Osteoblast (primary cell): ENCODE data around the gene MCM5. TPM values are rescaled to one million over a fixed set of nuclear protein-coding genes. Genes with fewer than 3 reads are reported as not detected.
A peak's percentile ranks its signal among the peaks of the same experiment; 100 is the strongest.

Experiments
- DNase-seq: peaks from one replicate; pipeline ENCODE4 v3.0.0; 2011; ENCODE audit warnings: low spot score, mixed read lengths; ENCODE audit not compliant: insufficient read length; ENCODE audit errors: missing footprints
- H2AFZ ChIP-seq: 2 replicates; pipeline ENCODE4 v1.6.0; 2011; ENCODE audit warnings: mild to moderate bottlenecking, low read length
- H3K27ac ChIP-seq: 2 replicates; pipeline ENCODE4 v1.5.1; 2011; ENCODE audit warnings: mild to moderate bottlenecking, low read depth, low read length, moderate library complexity
- H3K27me3 ChIP-seq: 2 replicates; pipeline ENCODE4 v1.6.0; 2012; ENCODE audit warnings: mild to moderate bottlenecking, control low read depth, inconsistent platforms, low read length, moderate library complexity; ENCODE audit not compliant: insufficient read depth
- H3K36me3 ChIP-seq: 2 replicates; pipeline ENCODE4 v1.5.1; 2011; ENCODE audit warnings: mild to moderate bottlenecking, low read length, control low read depth, moderate library complexity; ENCODE audit not compliant: insufficient read depth
- H3K4me1 ChIP-seq: 2 replicates; pipeline ENCODE4 v1.5.1; 2011; ENCODE audit warnings: mild to moderate bottlenecking, low read length, control low read depth, moderate library complexity; ENCODE audit not compliant: insufficient read depth
- H3K4me2 ChIP-seq: 2 replicates; pipeline ENCODE4 v1.6.0; 2011; ENCODE audit warnings: mild to moderate bottlenecking, low read length; ENCODE audit not compliant: insufficient read depth
- H3K4me3 ChIP-seq: fragments of 200-600 bp; sonication (generic); 3 replicates; pipeline ENCODE4 v1.5.1; 2012; ENCODE audit warnings: mild to moderate bottlenecking, low read length, inconsistent platforms; ENCODE audit not compliant: insufficient read depth
- H3K79me2 ChIP-seq: 2 replicates; pipeline ENCODE4 v1.6.0; 2012; ENCODE audit warnings: mild to moderate bottlenecking, low read length, control low read depth, inconsistent platforms; ENCODE audit not compliant: insufficient read depth
- H3K9me3 ChIP-seq: 2 replicates; pipeline ENCODE4 v1.5.1; 2011; ENCODE audit warnings: low read depth, low read length, control low read depth
- H4K20me1 ChIP-seq: 2 replicates; pipeline ENCODE4 v1.6.0; 2012; ENCODE audit warnings: mild to moderate bottlenecking, low read length, control low read depth; ENCODE audit not compliant: insufficient read depth
- CTCF ChIP-seq: IDR thresholded peaks from 2 replicates; pipeline ENCODE4 v1.5.1; 2011; ENCODE audit warnings: mild to moderate bottlenecking, low read depth, low read length, moderate library complexity; ENCODE audit errors: extremely low read depth
- total RNA-seq: library from RNA; depleted of rRNA; stranded (reverse); fragments of >200 nt; gene quantifications from 2 replicates; pipeline ENCODE4 v1.2.3, GENCODE V29; 2012

The MCM5 gene
- total RNA-seq, 1 donor, result 12.7 TPM

GRCh38 chr22:35455529-35455928, 55.6 kb downstream of the MCM5 start:
- H3K9me3 ChIP-seq, result no peaks in the 10 kb centered on the region

GRCh38 chr22:35456757-35457156, 56.8 kb downstream of the MCM5 start:
- H3K79me2 ChIP-seq, result no peaks in the 10 kb centered on the region
- TF ChIP-seq CTCF, result no peak
- no peaks in the 10 kb centered on the region for H4K20me1 ChIP-seq
- no peak overlapping the region for H3K4me2 ChIP-seq
- H3K9me3 ChIP-seq, result no peaks in the 10 kb centered on the region
- H2AFZ ChIP-seq, result no peak overlapping the region
- H3K27me3 ChIP-seq, result peaks cover 19% of the 10 kb centered on the region
- no peak overlapping the region for H3K4me3 ChIP-seq
- no peak overlapping the region for H3K27ac ChIP-seq
- DNase-seq, result no peak
- H3K4me1 ChIP-seq, result no peaks in the 10 kb centered on the region
- H3K36me3 ChIP-seq, result no peaks in the 10 kb centered on the region

More at GRCh38 chr22:35455529-35455928, 55.6 kb downstream of the MCM5 start:
- peak; percentile 75 for DNase-seq
- Histone ChIP-seq H2AFZ (no peak overlapping the region), H3K36me3 (no peaks in the 10 kb centered on the region), H4K20me1 (no peaks in the 10 kb centered on the region), H3K27me3 (peaks cover 19% of the 10 kb centered on the region), H3K4me2 (no peak overlapping the region), H3K79me2 (no peaks in the 10 kb centered on the region), H3K4me3 (no peak overlapping the region), H3K27ac (no peak overlapping the region), H3K4me1 (no peaks in the 10 kb centered on the region)
- no peak for TF ChIP-seq CTCF

DNA sequence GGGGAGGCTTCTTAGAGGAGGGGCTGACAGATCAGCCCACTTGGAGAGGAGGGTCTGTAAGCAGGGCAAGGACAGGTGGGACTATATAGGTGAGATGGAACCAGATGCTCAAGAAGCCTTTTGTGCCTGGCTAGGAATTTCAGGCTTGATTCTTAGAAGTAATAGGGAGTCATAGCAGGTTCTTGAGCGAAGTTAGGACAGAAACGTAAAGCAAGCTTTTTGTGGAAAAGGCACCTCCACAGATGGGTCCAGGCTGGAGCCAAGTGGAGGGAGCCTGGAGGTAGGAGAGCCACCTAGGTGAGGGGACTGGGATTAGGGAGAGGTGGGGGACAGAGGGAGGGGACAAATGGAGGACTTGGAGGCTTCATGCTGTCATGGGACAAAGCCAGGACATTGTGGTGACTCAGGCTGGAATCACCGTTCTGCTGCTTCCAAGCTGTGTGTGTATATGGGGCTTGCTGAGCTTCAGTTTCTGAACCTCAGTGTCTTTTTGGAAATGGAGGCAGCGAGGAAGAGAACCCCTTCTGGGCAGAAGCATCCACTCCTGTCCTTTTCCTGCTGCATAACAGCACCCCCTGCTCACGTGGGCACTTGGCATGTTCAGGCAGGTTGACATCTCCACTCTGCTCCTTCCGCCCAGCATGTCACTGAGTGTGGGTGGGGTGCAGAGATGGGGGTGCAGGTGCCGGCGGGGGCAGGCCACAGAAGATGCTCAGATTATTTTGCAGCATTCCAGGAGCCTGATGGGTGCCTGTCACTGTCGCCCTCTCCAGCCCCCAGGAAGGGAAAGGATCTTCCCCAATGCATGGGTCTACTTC, 58.0 kb downstream of the MCM5 start:
- Histone ChIP-seq H3K4me3 (no peak overlapping the region), H3K4me1 (no peaks in the 10 kb centered on the region), H3K4me2 (no peak overlapping the region), H3K27me3 (peaks cover 14% of the 10 kb centered on the region), H4K20me1 (no peaks in the 10 kb centered on the region), H2AFZ (no peak overlapping the region), H3K36me3 (no peaks in the 10 kb centered on the region), H3K27ac (no peak overlapping the region), H3K9me3 (no peaks in the 10 kb centered on the region), H3K79me2 (no peaks in the 10 kb centered on the region)
- peak; percentile 22 for DNase-seq
- TF ChIP-seq CTCF, result no peak

DNA sequence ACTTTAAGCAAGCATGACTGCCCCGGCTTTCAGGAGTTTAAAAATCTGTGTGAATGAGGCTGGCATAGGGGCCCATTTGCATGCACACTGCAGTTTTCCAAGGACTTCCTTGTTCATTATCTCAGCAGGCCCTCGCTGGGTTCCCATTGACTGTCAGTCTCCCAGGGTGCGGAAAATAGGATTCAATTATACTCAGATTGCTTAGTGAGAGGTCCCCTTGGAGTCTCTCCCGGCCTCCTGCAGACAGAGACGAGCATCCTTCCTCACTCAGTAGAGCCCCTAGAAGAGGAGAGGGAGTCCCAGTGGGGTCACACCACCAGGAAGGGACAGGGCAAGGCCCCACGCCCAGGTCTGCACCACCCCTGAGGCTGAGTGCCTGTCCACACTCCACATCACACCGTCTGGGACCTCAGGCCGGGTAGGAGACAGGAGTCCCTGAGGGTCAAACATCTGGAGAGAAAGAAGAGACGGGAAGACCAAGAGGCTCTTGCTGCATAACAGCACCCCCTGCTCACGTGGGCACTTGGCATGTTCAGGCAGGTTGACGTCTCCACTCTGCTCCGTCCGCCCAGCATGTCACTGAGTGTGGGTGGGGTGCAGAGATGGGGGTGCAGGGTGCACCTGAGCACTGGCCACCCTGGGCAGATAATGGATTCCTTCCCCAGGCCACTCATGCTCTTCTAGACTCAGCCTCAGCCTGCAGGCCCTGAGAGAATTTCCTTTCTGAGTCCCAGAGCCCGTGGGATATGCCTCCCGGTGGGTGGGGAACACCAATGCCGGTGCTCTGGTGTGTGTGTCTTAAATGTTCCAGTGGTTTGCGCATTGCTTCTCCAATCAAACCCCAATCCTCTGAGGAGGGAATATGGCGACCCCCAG, 58.8 kb downstream of the MCM5 start:
- Histone ChIP-seq H2AFZ (no peak overlapping the region), H3K79me2 (no peaks in the 10 kb centered on the region), H3K27me3 (peaks cover 8% of the 10 kb centered on the region), H3K36me3 (no peaks in the 10 kb centered on the region), H3K4me3 (no peak overlapping the region), H3K4me2 (no peak overlapping the region), H3K4me1 (no peaks in the 10 kb centered on the region), H4K20me1 (no peaks in the 10 kb centered on the region), H3K27ac (no peak overlapping the region), H3K9me3 (no peaks in the 10 kb centered on the region)
- no peak for TF ChIP-seq CTCF
- peak; percentile 17 for DNase-seq
